CD1c-positive myeloid dendritic cell (primary cell): Measurements from ENCODE around the gene BMPER.

Experiments
- DNase-seq: peaks from one replicate; pipeline ENCODE4 v3.0.0-alpha.2; 2016; ENCODE audit errors: extremely low spot score

Gene BMPER

GRCh38 chr7:34093276-34093675 is 187.9 kb downstream of the BMPER start:
- DNase-seq, result no peak

GRCh38 chr7:34096198-34096651 is 190.9 kb downstream of the BMPER start:
- no peak for DNase-seq

- no peak for DNase-seq
Measured at GRCh38 chr7:34096777-34097176, 191.4 kb downstream of the BMPER start.

- DNase-seq, result no peak
Measured at GRCh38 chr7:34100661-34101060, 195.3 kb downstream of the BMPER start.

GRCh38 chr7:34104115-34104514 is 198.8 kb downstream of the BMPER start:
- DNase-seq, result no peak

- DNase-seq, result no peak
Measured at GRCh38 chr7:34104992-34105391, 199.7 kb downstream of the BMPER start.

GRCh38 chr7:34107276-34107675 is 201.9 kb downstream of the BMPER start:
- no peak for DNase-seq

GRCh38 chr7:34108165-34108564 is 202.8 kb downstream of the BMPER start:
- no peak for DNase-seq

GRCh38 chr7:34109936-34110780 is 204.8 kb downstream of the BMPER start:
- no peak for DNase-seq

- DNase-seq, result no peak
Measured at GRCh38 chr7:34111031-34111430, 205.7 kb downstream of the BMPER start.

- no peak for DNase-seq
Measured at GRCh38 chr7:34115503-34115902, 210.2 kb downstream of the BMPER start.

GRCh38 chr7:34117573-34117972 is 212.2 kb downstream of the BMPER start:
- no peak for DNase-seq

- no peak for DNase-seq
Measured at GRCh38 chr7:34121366-34121765, 216.0 kb downstream of the BMPER start.

GRCh38 chr7:34123316-34123715 is 218.0 kb downstream of the BMPER start:
- no peak for DNase-seq

- no peak for DNase-seq
Measured at GRCh38 chr7:34124765-34125164, 219.4 kb downstream of the BMPER start.

GRCh38 chr7:34128762-34129161 is 223.4 kb downstream of the BMPER start:
- no peak for DNase-seq

- no peak for DNase-seq
Measured at GRCh38 chr7:34130558-34131295, 225.4 kb downstream of the BMPER start.

GRCh38 chr7:34131371-34131770 is 226.0 kb downstream of the BMPER start:
- DNase-seq, result no peak

GRCh38 chr7:34133356-34133982 is 228.1 kb downstream of the BMPER start:
- DNase-seq, result no peak

- no peak for DNase-seq
Measured at GRCh38 chr7:34133983-34134782, 228.8 kb downstream of the BMPER start.

- DNase-seq, result no peak
Measured at GRCh38 chr7:34135924-34136323, 230.6 kb downstream of the BMPER start.

GRCh38 chr7:34136698-34137097 is 231.4 kb downstream of the BMPER start:
- no peak for DNase-seq
